Testis (tissue), 3 donors: ENCODE measurements around the gene CHCHD6. TPM values are rescaled to one million over a fixed set of nuclear protein-coding genes. Genes with fewer than 3 reads are reported as not detected.
A peak's percentile ranks its signal among the peaks of the same experiment; 100 is the strongest.

Experiments
- DNase-seq: peaks from one replicate; pipeline ENCODE4 v3.0.0-alpha.2; 2019
- H3K27ac ChIP-seq, 2 donors: fragments of 200-600 bp; sonication (generic); one replicate each; pipeline ENCODE4 v1.5.1; 2019
- H3K27me3 ChIP-seq: fragments of 200-600 bp; sonication (generic); one replicate; pipeline ENCODE4 v1.5.1; 2019
- H3K36me3 ChIP-seq: fragments of 200-600 bp; sonication (generic); one replicate; pipeline ENCODE4 v1.5.1; 2017; ENCODE audit warnings: low read depth; ENCODE audit errors: missing control alignments
- H3K4me1 ChIP-seq: fragments of 200-600 bp; sonication (generic); one replicate; pipeline ENCODE4 v1.5.1; 2019
- H3K4me3 ChIP-seq, 2 donors: fragments of 200-600 bp; sonication (generic); one replicate each; pipeline ENCODE4 v1.5.1; 2017 to 2019
- H3K9me3 ChIP-seq: fragments of 200-600 bp; sonication (generic); one replicate; pipeline ENCODE4 v1.5.1; 2017
- POLR2A ChIP-seq: fragments of 450-650 bp; IDR thresholded peaks from one replicate; pipeline ENCODE4 v1.6.1; 2017; ENCODE audit warnings: antibody characterized with exemption, mild to moderate bottlenecking, moderate library complexity
- WGBS, 2 donors: methylation state at CpG; one replicate each; pipeline ENCODE4 v1.1.5; 2018; 5-methylcytosine and 5-hydroxymethylcytosine counted together
- intact Hi-C: fragments of 100-400 bp; cut with DNase I; formaldehyde crosslinking; loops from one replicate; pipeline ENCODE4 v1.15.1; 2023; ENCODE audit warnings: low total_unique reads
- polyA plus RNA-seq: library from polyadenylated mRNA; stranded (reverse); fragments of 350-450 nt; fragmentation: Illumina TruSeq; extraction: RNeasy Lipid Tissue Mini Kit (QIAGEN cat#74804); gene quantifications from one replicate; pipeline ENCODE4 v1.2.3, GENCODE V29; 2014; ENCODE audit warnings: low read depth, low replicate concordance; ENCODE audit not compliant: insufficient read depth
- total RNA-seq, 2 donors: library from RNA; depleted of rRNA; stranded (reverse); fragments of >200 nt; gene quantifications; one replicate each; pipeline ENCODE4 v1.2.3, GENCODE V29; 2016
- TF ChIP-seq, protein P1 (sequence below), 3 experiments: fragments of 450-650 bp in 2 of 3; fragments of 200-600 bp in 1 of 3; sonication (generic) in 1 of 3; IDR thresholded peaks; one replicate each; pipeline ENCODE4 v1.5.1; 2016 to 2019; ENCODE audit warnings: antibody characterized with exemption in 3 of 3, mild to moderate bottlenecking in 2 of 3, moderate library complexity in 1 of 3

Gene CHCHD6
- total and polyA plus RNA-seq, 3 donors from 2014 or later = 47.6 to 84.6 (median 49.9) TPM

DNA sequence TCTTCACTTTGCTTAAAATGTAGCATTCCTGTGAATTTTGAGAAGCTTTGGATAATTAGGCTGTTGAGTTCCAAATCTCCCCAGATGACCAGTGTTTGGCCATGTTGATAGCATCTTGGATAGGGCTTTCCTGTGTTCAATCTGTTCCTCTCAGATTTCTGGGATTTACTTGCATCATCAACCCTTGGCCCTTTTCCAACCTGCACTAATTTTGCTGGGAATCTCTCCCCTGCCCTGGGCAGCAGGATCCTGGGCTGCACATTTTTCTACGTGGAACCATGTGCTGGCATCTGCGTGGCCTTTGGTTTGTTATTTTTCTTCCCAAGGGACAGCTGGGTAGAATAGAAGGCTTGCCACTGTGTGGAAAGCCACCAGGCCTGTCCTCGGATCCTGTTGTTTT, 203.5 kb downstream of the CHCHD6 start:
- DNase-seq = no peak

DNA sequence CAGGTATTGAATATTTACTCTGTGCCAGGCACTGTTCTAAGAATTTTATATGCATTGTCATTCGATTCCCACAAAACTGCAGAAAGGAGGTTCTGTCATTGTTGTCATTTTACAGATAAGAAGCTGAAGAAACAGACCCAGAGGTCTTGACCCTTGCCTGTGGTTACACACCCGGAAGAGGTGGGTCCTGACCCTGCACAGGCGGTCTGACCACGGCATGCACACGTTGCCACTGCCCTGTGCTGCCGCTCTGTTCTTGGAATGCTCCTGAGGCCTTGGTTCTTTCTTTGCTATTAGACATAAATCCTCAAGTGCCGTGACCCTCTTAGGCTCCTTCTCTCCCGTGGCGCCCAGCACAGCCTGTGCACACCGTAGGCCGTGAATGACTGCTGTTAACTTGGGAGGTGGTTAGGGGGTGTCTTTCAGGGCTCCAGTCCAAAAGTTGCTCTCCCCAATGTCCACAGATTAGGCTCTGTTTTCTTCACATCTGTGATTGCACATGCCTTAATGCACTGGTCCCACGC, 204.8 kb downstream of the CHCHD6 start:
- H3K27ac ChIP-seq = no peak overlapping the region
- TF ChIP-seq, protein P1, sequence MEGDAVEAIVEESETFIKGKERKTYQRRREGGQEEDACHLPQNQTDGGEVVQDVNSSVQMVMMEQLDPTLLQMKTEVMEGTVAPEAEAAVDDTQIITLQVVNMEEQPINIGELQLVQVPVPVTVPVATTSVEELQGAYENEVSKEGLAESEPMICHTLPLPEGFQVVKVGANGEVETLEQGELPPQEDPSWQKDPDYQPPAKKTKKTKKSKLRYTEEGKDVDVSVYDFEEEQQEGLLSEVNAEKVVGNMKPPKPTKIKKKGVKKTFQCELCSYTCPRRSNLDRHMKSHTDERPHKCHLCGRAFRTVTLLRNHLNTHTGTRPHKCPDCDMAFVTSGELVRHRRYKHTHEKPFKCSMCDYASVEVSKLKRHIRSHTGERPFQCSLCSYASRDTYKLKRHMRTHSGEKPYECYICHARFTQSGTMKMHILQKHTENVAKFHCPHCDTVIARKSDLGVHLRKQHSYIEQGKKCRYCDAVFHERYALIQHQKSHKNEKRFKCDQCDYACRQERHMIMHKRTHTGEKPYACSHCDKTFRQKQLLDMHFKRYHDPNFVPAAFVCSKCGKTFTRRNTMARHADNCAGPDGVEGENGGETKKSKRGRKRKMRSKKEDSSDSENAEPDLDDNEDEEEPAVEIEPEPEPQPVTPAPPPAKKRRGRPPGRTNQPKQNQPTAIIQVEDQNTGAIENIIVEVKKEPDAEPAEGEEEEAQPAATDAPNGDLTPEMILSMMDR (IDR thresholded peaks at IDR 0.05) = no peak
- no peak for TF ChIP-seq POLR2A
- H3K4me3 ChIP-seq = no peak overlapping the region
- no peaks in the 10 kb centered on the region for H3K4me1 ChIP-seq
- H3K27me3 ChIP-seq = no peaks in the 10 kb centered on the region
- 81 to 86% methylated on average over 12 of the region's 12 CpGs for WGBS, 2 donors
- intact Hi-C loops = no loop called here
- no peaks in the 10 kb centered on the region for H3K9me3 ChIP-seq
- DNase-seq = no peak
- no peaks in the 10 kb centered on the region for H3K36me3 ChIP-seq

More for the DNA sequence above, 203.5 kb downstream of the CHCHD6 start:
- no peak overlapping the region for H3K4me3 ChIP-seq
- no peak for TF ChIP-seq POLR2A
- TF ChIP-seq, protein P1 (IDR thresholded peaks at IDR 0.05) = no peak
- intact Hi-C loops = no loop called here
- 78 to 92% methylated on average over 3 of the region's 3 CpGs for WGBS, 2 donors
- no peak overlapping the region for H3K27ac ChIP-seq
- H3K27me3 ChIP-seq = no peaks in the 10 kb centered on the region
- no peaks in the 10 kb centered on the region for H3K36me3 ChIP-seq
- H3K4me1 ChIP-seq = no peaks in the 10 kb centered on the region
- H3K9me3 ChIP-seq = no peaks in the 10 kb centered on the region

DNA sequence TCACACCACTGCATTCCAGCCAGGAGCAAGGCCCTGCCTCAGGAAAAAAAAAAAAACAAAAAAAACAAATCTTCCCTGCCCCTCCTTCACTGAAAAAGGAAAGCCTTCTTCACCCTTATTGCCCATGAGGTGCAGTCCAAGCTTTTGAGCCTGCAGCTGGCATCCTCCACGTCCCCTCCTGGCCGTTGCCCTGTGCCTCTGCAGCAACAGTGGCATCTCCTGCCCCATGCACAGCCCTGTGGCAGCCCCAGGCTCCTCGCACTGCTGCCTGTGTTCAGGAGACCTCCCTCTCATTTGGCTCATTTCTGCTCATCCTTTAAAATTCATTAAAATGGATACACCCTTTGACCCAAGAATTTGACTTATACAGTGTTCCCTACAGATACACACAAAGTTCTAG, 206.2 kb downstream of the CHCHD6 start:
- no peaks in the 10 kb centered on the region for H3K27me3 ChIP-seq
- H3K4me3 ChIP-seq = no peak overlapping the region
- H3K9me3 ChIP-seq = no peaks in the 10 kb centered on the region
- intact Hi-C loops = no loop called here
- 91 to 92% methylated on average over 3 of the region's 3 CpGs for whole genome bisulfite sequencing, 2 donors
- DNase-seq = no peak
- no peak for TF ChIP-seq POLR2A
- TF ChIP-seq, protein P1 (IDR thresholded peaks at IDR 0.05) = no peak
- no peaks in the 10 kb centered on the region for H3K36me3 ChIP-seq
- H3K27ac ChIP-seq = no peak overlapping the region
- no peaks in the 10 kb centered on the region for H3K4me1 ChIP-seq

- intact Hi-C loops = no loop called here
- Histone ChIP-seq H3K9me3 (no peaks in the 10 kb centered on the region), H3K4me1 (no peaks in the 10 kb centered on the region), H3K27ac (no peak overlapping the region), H3K36me3 (no peaks in the 10 kb centered on the region), H3K27me3 (no peaks in the 10 kb centered on the region), H3K4me3 (no peak overlapping the region)
- DNase-seq = peak; percentile 41
- TF ChIP-seq, protein P1 (IDR thresholded peaks at IDR 0.05) = no peak
- TF ChIP-seq POLR2A = no peak
- WGBS, 2 donors = 80 to 83% methylated on average over 14 to 15 of the region's 15 CpGs
Observed at GRCh38 chr3:126911162-126912026, 207.4 kb downstream of the CHCHD6 start.
